Measurements from ENCODE around the gene SPHK2. TPM values are rescaled to one million over a fixed set of nuclear protein-coding genes. Genes with fewer than 3 reads are reported as not detected.

SPHK2 gene
- total and polyA plus RNA-seq, 3 donors from 2014 or later, result 31.2 to 47.6 (median 43.1) TPM

GRCh38 chr19:48608798-48609263 lies 10.5 kb upstream of the SPHK2 start:
- TF ChIP-seq POLR2A (IDR thresholded peaks at IDR 0.05) (no peak), CTCF (IDR thresholded peaks at IDR 0.05) (peak in 2 of 3 experiments; percentile 18 to 26)
- H3K27ac ChIP-seq, result no peak overlapping the region
- intact Hi-C loops (cut with DNase I; ENCODE audit: low total_unique reads), result no loop called here
- WGBS, 2 donors, result 35 to 40% methylated on average over 8 to 9 of the region's 9 CpGs
- H3K27me3 ChIP-seq, result no peaks in the 10 kb centered on the region
- no peaks in the 10 kb centered on the region for H3K36me3 ChIP-seq (ENCODE audit: low read depth, missing control alignments)
- H3K4me3 ChIP-seq, result no peak overlapping the region
- H3K9me3 ChIP-seq, result no peaks in the 10 kb centered on the region
- no peaks in the 10 kb centered on the region for H3K4me1 ChIP-seq
- no peak for DNase-seq

GRCh38 chr19:48609571-48610108 lies 9.7 kb upstream of the SPHK2 start:
- H3K36me3 ChIP-seq (ENCODE audit: low read depth, missing control alignments), result no peaks in the 10 kb centered on the region
- no peak for TF ChIP-seq POLR2A (IDR thresholded peaks at IDR 0.05)
- TF ChIP-seq CTCF (IDR thresholded peaks at IDR 0.05), result no peak
- H3K9me3 ChIP-seq, result no peaks in the 10 kb centered on the region
- H3K4me3 ChIP-seq, result no peak overlapping the region
- intact Hi-C loops (cut with DNase I; ENCODE audit: low total_unique reads), result no loop called here
- DNase-seq, result no peak
- H3K27ac ChIP-seq, result no peak overlapping the region
- no peaks in the 10 kb centered on the region for H3K27me3 ChIP-seq
- H3K4me1 ChIP-seq, result no peaks in the 10 kb centered on the region
- 88 to 91% methylated on average over 20 of the region's 20 CpGs for WGBS, 2 donors

- intact Hi-C loops (cut with DNase I; ENCODE audit: low total_unique reads), result no loop called here
Measured at GRCh38 chr19:48611872-48612271, 7.4 kb upstream of the SPHK2 start.

GRCh38 chr19:48613024-48613851 lies 6.1 kb upstream of the SPHK2 start:
- no peak for TF ChIP-seq CTCF (IDR thresholded peaks at IDR 0.05)
- TF ChIP-seq POLR2A (IDR thresholded peaks at IDR 0.05), result no peak
- Histone ChIP-seq H3K4me1 (peaks cover 16% of the 10 kb centered on the region), H3K27me3 (no peaks in the 10 kb centered on the region), H3K36me3 (ENCODE audit: low read depth, missing control alignments) (no peaks in the 10 kb centered on the region), H3K4me3 (no peak overlapping the region), H3K9me3 (no peaks in the 10 kb centered on the region), H3K27ac (no peak overlapping the region)
- no peak for DNase-seq
- intact Hi-C loops (cut with DNase I; ENCODE audit: low total_unique reads), result no loop called here
- WGBS, 2 donors, result 88% methylated on average over 19 to 39 of the region's 39 CpGs

More at GRCh38 chr19:48611872-48612271, 7.4 kb upstream of the SPHK2 start:
- H3K4me3 ChIP-seq, result no peak overlapping the region
- no peak for DNase-seq
- TF ChIP-seq POLR2A (IDR thresholded peaks at IDR 0.05) (no peak), CTCF (IDR thresholded peaks at IDR 0.05) (no peak)
- no peaks in the 10 kb centered on the region for H3K27me3 ChIP-seq
- WGBS, 2 donors, result 90% methylated on average over 3 to 14 of the region's 14 CpGs
- H3K9me3 ChIP-seq, result no peaks in the 10 kb centered on the region
- no peaks in the 10 kb centered on the region for H3K36me3 ChIP-seq (ENCODE audit: low read depth, missing control alignments)
- H3K27ac ChIP-seq, result no peak overlapping the region
- H3K4me1 ChIP-seq, result peaks cover 6% of the 10 kb centered on the region
